Left kidney (tissue), 2 donors: ENCODE data around the gene PROK2. TPM values are rescaled to one million over a fixed set of nuclear protein-coding genes. Genes with fewer than 3 reads are reported as not detected.

Experiments used
- DNase-seq: peaks from one replicate; pipeline ENCODE4 v3.0.0-alpha.2; 2013
- polyA plus RNA-seq: library from polyadenylated mRNA; unstranded; fragments of 120-200 nt; gene quantifications from one replicate; pipeline ENCODE4 v1.2.1, GENCODE V29; 2013; ENCODE audit not compliant: insufficient read length

The PROK2 gene
- polyA plus RNA-seq, 1 donor, result 0.08 TPM

GRCh38 chr3:71786551-71786950 lies 1.6 kb upstream of the PROK2 start:
- DNase-seq, result no peak

- DNase-seq, result no peak
Observed at GRCh38 chr3:71786217-71786549, 1.2 kb upstream of the PROK2 start.

GRCh38 chr3:71785532-71786216 lies 726 bp upstream of the PROK2 start:
- no peak for DNase-seq

- DNase-seq, result no peak
Observed at GRCh38 chr3:71784201-71784913, 591 bp downstream of the PROK2 start.

- DNase-seq, result no peak
Observed at GRCh38 chr3:71783152-71783551, 1.8 kb downstream of the PROK2 start.

- DNase-seq, result no peak
Observed at GRCh38 chr3:71780430-71780829, 4.5 kb downstream of the PROK2 start.

GRCh38 chr3:71779674-71780377 lies 5.1 kb downstream of the PROK2 start:
- no peak for DNase-seq

- no peak for DNase-seq
Observed at GRCh38 chr3:71778353-71778752, 6.6 kb downstream of the PROK2 start.

- DNase-seq, result no peak
Observed at GRCh38 chr3:71776538-71776937, 8.4 kb downstream of the PROK2 start.

- no peak for DNase-seq
Observed at GRCh38 chr3:71771884-71772283, 13.1 kb downstream of the PROK2 start.

GRCh38 chr3:71771126-71771525 lies 13.8 kb downstream of the PROK2 start:
- no peak for DNase-seq

GRCh38 chr3:71763426-71763825 lies 21.5 kb downstream of the PROK2 start:
- DNase-seq, result no peak

- no peak for DNase-seq
Observed at GRCh38 chr3:71760140-71760539, 24.8 kb downstream of the PROK2 start.

GRCh38 chr3:71759401-71759800 lies 25.5 kb downstream of the PROK2 start:
- DNase-seq, result no peak

- no peak for DNase-seq
Observed at GRCh38 chr3:71758091-71758490, 26.9 kb downstream of the PROK2 start.

- DNase-seq, result peak; percentile 7
Observed at GRCh38 chr3:71754610-71755253, 30.2 kb downstream of the PROK2 start.

GRCh38 chr3:71753701-71754609 lies 31.0 kb downstream of the PROK2 start, which contains the start of gene GPR27:
Gene GPR27 (plus strand): TSS chr3:71753855. CDS start chr3:71754050, 195 bp downstream.
- peak; percentile 35 for DNase-seq

GRCh38 chr3:71752831-71753700 lies 31.9 kb downstream of the PROK2 start:
- DNase-seq, result no peak

GRCh38 chr3:71751602-71752001 lies 33.3 kb downstream of the PROK2 start:
- no peak for DNase-seq

GRCh38 chr3:71744738-71745137 lies 40.2 kb downstream of the PROK2 start:
- no peak for DNase-seq

- no peak for DNase-seq
Observed at GRCh38 chr3:71742621-71743020, 42.3 kb downstream of the PROK2 start.
